Measurements from ENCODE around the gene ACBD4. TPM values are rescaled to one million over a fixed set of nuclear protein-coding genes. Genes with fewer than 3 reads are reported as not detected.

ACBD4 gene
- total and polyA plus RNA-seq, 2 of the 13 experiments (the other 11 are each of a cell fraction or from before 2014, with no cell fraction given) = 16.1 to 26.9 TPM

DNA sequence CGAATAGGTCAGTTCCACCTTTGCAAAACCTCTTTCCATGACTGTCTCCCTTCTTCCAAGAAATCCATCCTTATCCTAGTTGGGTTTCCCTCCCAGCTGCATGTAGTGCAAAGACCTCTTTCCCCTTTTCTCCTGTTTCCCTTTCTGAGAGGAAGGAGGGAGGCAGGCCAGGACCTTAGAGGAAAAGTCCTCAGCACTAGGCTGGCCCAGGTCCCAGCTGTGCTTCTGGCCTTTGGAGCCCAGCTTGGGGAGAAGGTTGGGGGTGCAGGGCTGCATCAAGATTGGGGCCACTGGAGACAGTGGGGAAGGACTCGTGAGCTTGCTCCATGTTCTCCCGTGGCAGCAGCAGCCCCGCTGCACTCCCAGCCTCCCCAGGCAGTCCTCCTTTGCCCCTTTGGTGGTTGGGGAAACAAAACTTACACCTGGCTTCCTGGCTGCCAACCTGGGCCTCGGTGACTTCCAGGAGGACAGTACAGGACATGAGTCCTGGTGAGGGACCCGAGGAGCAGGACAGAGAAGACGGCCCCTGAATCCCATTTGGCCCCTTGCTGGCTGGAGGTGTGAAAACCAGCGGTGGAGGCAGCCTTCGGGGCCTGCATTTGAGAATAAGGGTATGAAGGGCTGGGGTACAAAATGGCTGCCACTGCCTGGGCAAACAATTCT lies 26.7 kb downstream of the ACBD4 start (continued):
- TF ChIP-seq ZBTB40 (IDR thresholded peaks at IDR 0.05) (no peak), ZBTB40 (CRISPR knock-in tag; IDR thresholded peaks at IDR 0.05) (peak; percentile 50; the same call in 1 of the 2 replicates), ZSCAN12 (CRISPR knock-in tag; IDR thresholded peaks at IDR 0.05) (no peak), ZNF850 (CRISPR knock-in tag; conservative IDR thresholded peaks at IDR 0.05) (no peak), KLF13 (CRISPR knock-in tag; IDR thresholded peaks at IDR 0.05) (no peak), ZNF652 (CRISPR knock-in tag; IDR thresholded peaks at IDR 0.05; ENCODE audit: borderline replicate concordance, low read depth) (no peak), MNT (IDR thresholded peaks at IDR 0.05) (no peak), ZNF704 (CRISPR knock-in tag; IDR thresholded peaks at IDR 0.05; ENCODE audit: borderline replicate concordance) (no peak; the same call in 1 of the 2 replicates), KAT2B (IDR thresholded peaks at IDR 0.05; ENCODE audit: borderline replicate concordance, low read depth, low read length) (no peak), ZNF674 (CRISPR knock-in tag; IDR thresholded peaks at IDR 0.05; ENCODE audit: low read depth) (no peak), TBL1XR1 (IDR thresholded peaks at IDR 0.05; ENCODE audit: borderline replicate concordance, low read length, partially characterized antibody) (no peak), ATF1 (CRISPR knock-in tag; IDR thresholded peaks at IDR 0.05) (no peak), ZNF282 (IDR thresholded peaks at IDR 0.05; ENCODE audit: partially characterized antibody) (no peak), PAF1 (CRISPR knock-in tag; IDR thresholded peaks at IDR 0.05) (no peak; the same call in 1 of the 2 replicates), ZNF33B (CRISPR knock-in tag; IDR thresholded peaks at IDR 0.05) (peak; percentile 30), ZNF160 (CRISPR knock-in tag; IDR thresholded peaks at IDR 0.05) (no peak; the same call in 1 of the 2 replicates), YY1 (IDR thresholded peaks at IDR 0.05; ENCODE audit: insufficient read depth, insufficient replicate concordance, low read depth, low read length) (peak; percentile 90), ZFP36L1 (CRISPR knock-in tag; IDR thresholded peaks at IDR 0.05) (0 out of 2 replicates have a peak, but pooled peaks have one; percentile 1), KDM3A (CRISPR knock-in tag; IDR thresholded peaks at IDR 0.05; ENCODE audit: low read depth) (0 out of 2 replicates have a peak, but pooled peaks have one; percentile 3), ZFY (CRISPR knock-in tag; IDR thresholded peaks at IDR 0.05) (no peak)
